HCT116 (cell line): Measurements from ENCODE around the gene TMEM115. TPM values are rescaled to one million over a fixed set of nuclear protein-coding genes. Genes with fewer than 3 reads are reported as not detected.
A peak's percentile ranks its signal among the peaks of the same experiment; 100 is the strongest.

Experiments used
- ATAC-seq: fragments of 200-7000 bp; cut with Tn5 transposase; 2 replicates; pipeline ENCODE4 v1.9.1; 2020; ENCODE audit warnings: mild to moderate bottlenecking, moderate library complexity
- BruUV-seq: library from RNA; stranded (reverse); fragments of 400-500 nt; replicated peaks from 2 replicates; lab custom pipeline; 2021; lab: Mats Ljungman, UMichigan
- CTCF ChIA-PET: fragments of 300-600 bp; sonication (Branson Sonifier 250); formaldehyde crosslinking; loops from one replicate; lab custom pipeline; 2021; ENCODE audit warnings: antibody characterized with exemption; lab: Charles Lee
- POLR2A ChIA-PET: fragments of 300-600, 350-600 bp; sonication (Branson Sonifier 250); formaldehyde crosslinking; loops from one replicate; lab custom pipeline; 2021; ENCODE audit warnings: antibody characterized with exemption; lab: Charles Lee
- RAD21 ChIA-PET, 2 experiments: fragments of 300-600 bp; sonication (Branson Sonifier 250); formaldehyde crosslinking; loops; one replicate each; lab custom pipeline; 2023; ENCODE audit warnings: low total read pairs in 2 of 2; ENCODE audit not compliant: uncharacterized antibody in 2 of 2, unreplicated experiment in 2 of 2, low non-redundant PET in 1 of 2; lab: Charles Lee
- DNase-seq: peaks from one replicate; pipeline ENCODE4 v3.0.0-alpha.2; 2010; ENCODE audit warnings: low read depth, low spot score
- H2AFZ ChIP-seq: fragments of 200-600 bp; shearing (Covaris generic), sonication (generic); 2 replicates; pipeline ENCODE4 v1.6.1; 2017; ENCODE audit warnings: low read depth, mixed run types, mixed read lengths, antibody characterized with exemption, low read length; ENCODE audit not compliant: poor library complexity, severe bottlenecking
- H3K27ac ChIP-seq: 2 replicates; pipeline ENCODE4 v1.5.1; 2012; ENCODE audit warnings: low read depth, low read length
- H3K27me3 ChIP-seq: fragments of 200-600 bp; sonication (generic); 2 replicates; pipeline ENCODE4 v1.6.1; 2016; ENCODE audit warnings: mixed run types, low read length, mixed read lengths; ENCODE audit not compliant: insufficient read depth
- H3K36me3 ChIP-seq, 2 experiments: fragments of 200-500 bp in 1 of 2; fragments of 200-600 bp in 1 of 2; sonication (Bioruptor generic) in 1 of 2; sonication (generic) in 1 of 2; 2 replicates each; pipeline versions ENCODE4 v1.5.1 to v1.6.1; 2014 to 2016; ENCODE audit warnings: low read length in 2 of 2, inconsistent platforms in 1 of 2, mixed read lengths in 1 of 2, mixed run types in 1 of 2; ENCODE audit not compliant: insufficient read depth in 2 of 2, control insufficient read depth in 1 of 2
- H3K4me1 ChIP-seq, 2 experiments: fragments of 200-600 bp in 1 of 2; sonication (generic) in 1 of 2; 2 replicates each; pipeline versions ENCODE4 v1.5.1 to v1.6.1; 2012 to 2017; ENCODE audit warnings: low read length in 2 of 2, inconsistent platforms in 1 of 2, mild to moderate bottlenecking in 1 of 2, mixed read lengths in 1 of 2, mixed run types in 1 of 2, moderate library complexity in 1 of 2; ENCODE audit not compliant: insufficient read depth in 2 of 2, control insufficient read depth in 1 of 2
- H3K4me2 ChIP-seq: fragments of 200-600 bp; sonication (generic); 2 replicates; pipeline ENCODE4 v1.6.1; 2017; ENCODE audit warnings: mixed run types, low read length, mixed read lengths
- H3K4me3 ChIP-seq, 2 experiments: fragments of 200-600 bp in 1 of 2; sonication (generic) in 1 of 2; replicated peaks in 1 of 2; 2 replicates each; pipeline ENCODE4 v1.5.1; 2011 to 2016; ENCODE audit warnings: low read length in 2 of 2, control low read depth in 1 of 2, low read depth in 1 of 2, mild to moderate bottlenecking in 1 of 2, mixed read lengths in 1 of 2, mixed run types in 1 of 2
- H3K79me2 ChIP-seq: fragments of 200-600 bp; sonication (generic); 2 replicates; pipeline ENCODE4 v1.6.1; 2017; ENCODE audit warnings: mild to moderate bottlenecking, mixed run types, low read length, moderate library complexity, mixed read lengths; ENCODE audit not compliant: insufficient read depth
- H3K9ac ChIP-seq: fragments of 200-600 bp; sonication (generic); 2 replicates; pipeline ENCODE4 v1.6.1; 2016; ENCODE audit warnings: low read length, mixed read lengths
- H3K9me2 ChIP-seq: fragments of 200-600 bp; sonication (generic), shearing (Covaris generic); 2 replicates; pipeline ENCODE4 v1.6.1; 2017; ENCODE audit warnings: mixed run types, mild to moderate bottlenecking, moderate library complexity; ENCODE audit not compliant: insufficient read depth
- H3K9me3 ChIP-seq, 2 experiments: fragments of 200-500 bp in 1 of 2; fragments of 200-600 bp in 1 of 2; sonication (Bioruptor generic) in 1 of 2; sonication (generic) in 1 of 2; 2 replicates each; pipeline ENCODE4 v1.6.1; 2014 to 2017; ENCODE audit warnings: low read length in 2 of 2, mixed read lengths in 2 of 2, inconsistent platforms in 1 of 2, low read depth in 1 of 2, mild to moderate bottlenecking in 1 of 2, mixed run types in 1 of 2, moderate library complexity in 1 of 2; ENCODE audit not compliant: control insufficient read depth in 1 of 2, insufficient read depth in 1 of 2
- H4K20me1 ChIP-seq: fragments of 200-600 bp; sonication (generic), shearing (Covaris generic); 2 replicates; pipeline ENCODE4 v1.6.1; 2017; ENCODE audit warnings: mixed run types, mild to moderate bottlenecking, moderate library complexity; ENCODE audit not compliant: insufficient read depth
- CBX3 ChIP-seq: IDR thresholded peaks from 2 replicates; pipeline ENCODE4 v1.6.1; 2012; ENCODE audit warnings: low read depth
- CEBPB ChIP-seq: IDR thresholded peaks from 2 replicates; pipeline ENCODE4 v1.6.1; 2012; ENCODE audit warnings: low read depth
- CTCF ChIP-seq, 3 experiments: fragments of 200-600 bp in 1 of 3; sonication (generic) in 1 of 3; IDR thresholded peaks in 2 of 3; conservative IDR thresholded peaks in 1 of 3; 2 replicates each; pipeline ENCODE4 v1.5.1; 2012 to 2017; ENCODE audit warnings: low read depth in 2 of 3, low read length in 2 of 3, antibody characterized with exemption in 1 of 3, borderline replicate concordance in 1 of 3, control low read depth in 1 of 3, mild to moderate bottlenecking in 1 of 3, mixed read lengths in 1 of 3, mixed run types in 1 of 3, moderate library complexity in 1 of 3; ENCODE audit not compliant: insufficient read depth in 1 of 3
- EGR1 ChIP-seq: IDR thresholded peaks from 2 replicates; pipeline ENCODE4 v1.6.1; 2012; ENCODE audit warnings: low read depth
- ELF1 ChIP-seq: IDR thresholded peaks from 2 replicates; pipeline ENCODE4 v1.6.1; 2012; ENCODE audit warnings: low read depth, borderline replicate concordance
- EZH2 ChIP-seq: fragments of 200-600 bp; sonication (generic); IDR thresholded peaks from 2 replicates; pipeline ENCODE4 v1.6.1; 2017; ENCODE audit warnings: antibody characterized with exemption, mixed run types
- EZH2phosphoT487 ChIP-seq: fragments of 200-600 bp; IDR thresholded peaks from 2 replicates; pipeline ENCODE4 v1.6.1; 2018; ENCODE audit warnings: antibody characterized with exemption, borderline replicate concordance
- FOSL1 ChIP-seq: IDR thresholded peaks from 2 replicates; pipeline ENCODE4 v1.6.1; 2012; ENCODE audit warnings: low read depth
- JUND ChIP-seq: IDR thresholded peaks from 2 replicates; pipeline ENCODE4 v1.6.1; 2012
- MAX ChIP-seq: IDR thresholded peaks from 2 replicates; pipeline ENCODE4 v1.6.1; 2012
- POLR2A ChIP-seq: IDR thresholded peaks from 2 replicates; pipeline ENCODE4 v1.7.0; 2011; ENCODE audit warnings: borderline replicate concordance; ENCODE audit not compliant: insufficient read depth, insufficient read length; ENCODE audit errors: extremely low read depth
- POLR2AphosphoS5 ChIP-seq: IDR thresholded peaks from 2 replicates; pipeline ENCODE4 v1.6.1; 2011; ENCODE audit warnings: mild to moderate bottlenecking, low read depth, low read length, moderate library complexity
- SIN3A ChIP-seq: IDR thresholded peaks from 2 replicates; pipeline ENCODE4 v1.6.1; 2012; ENCODE audit warnings: low read depth
- SRF ChIP-seq: IDR thresholded peaks from 2 replicates; pipeline ENCODE4 v1.6.1; 2012; ENCODE audit warnings: low read depth
- TCF7L2 ChIP-seq: IDR thresholded peaks from 2 replicates; pipeline ENCODE4 v1.7.0; 2011; ENCODE audit warnings: borderline replicate concordance, inconsistent platforms; ENCODE audit not compliant: insufficient read depth, insufficient read length; ENCODE audit errors: extremely low read depth
- YY1 ChIP-seq: IDR thresholded peaks from 2 replicates; pipeline ENCODE4 v1.6.1; 2011; ENCODE audit warnings: low read length, low read depth, moderate library complexity, mild to moderate bottlenecking; ENCODE audit not compliant: insufficient replicate concordance; ENCODE audit errors: extremely low read depth
- ZBTB33 ChIP-seq: IDR thresholded peaks from 2 replicates; pipeline ENCODE4 v1.6.1; 2011; ENCODE audit warnings: mild to moderate bottlenecking, low read length, moderate library complexity; ENCODE audit not compliant: insufficient replicate concordance; ENCODE audit errors: extremely low read depth
- ZFX ChIP-seq: fragments of 450-650 bp; IDR thresholded peaks from 2 replicates; pipeline ENCODE4 v1.6.1; 2017
- ZNF274 ChIP-seq: fragments of 200-500 bp; sonication (Bioruptor generic); IDR thresholded peaks from 2 replicates; pipeline ENCODE4 v1.6.1; 2014; ENCODE audit warnings: mild to moderate bottlenecking, low read depth, low read length, inconsistent platforms
- intact Hi-C: fragments of 100-400 bp; cut with micrococcal nuclease; formaldehyde crosslinking; loops from 2 replicates; pipeline ENCODE4 v1.10.0; 2022
- total RNA-seq: library from RNA; stranded (reverse); gene quantifications from one replicate; pipeline ENCODE4 v1.2.1, GENCODE V29; 2021; ENCODE audit not compliant: unreplicated experiment
- TF ChIP-seq, protein P1 (sequence below): IDR thresholded peaks from 2 replicates; pipeline ENCODE4 v1.6.1; 2012; ENCODE audit warnings: low read depth

The TMEM115 gene
- total RNA-seq, 1 experiment from 2014 or later: 24.6 TPM

DNA sequence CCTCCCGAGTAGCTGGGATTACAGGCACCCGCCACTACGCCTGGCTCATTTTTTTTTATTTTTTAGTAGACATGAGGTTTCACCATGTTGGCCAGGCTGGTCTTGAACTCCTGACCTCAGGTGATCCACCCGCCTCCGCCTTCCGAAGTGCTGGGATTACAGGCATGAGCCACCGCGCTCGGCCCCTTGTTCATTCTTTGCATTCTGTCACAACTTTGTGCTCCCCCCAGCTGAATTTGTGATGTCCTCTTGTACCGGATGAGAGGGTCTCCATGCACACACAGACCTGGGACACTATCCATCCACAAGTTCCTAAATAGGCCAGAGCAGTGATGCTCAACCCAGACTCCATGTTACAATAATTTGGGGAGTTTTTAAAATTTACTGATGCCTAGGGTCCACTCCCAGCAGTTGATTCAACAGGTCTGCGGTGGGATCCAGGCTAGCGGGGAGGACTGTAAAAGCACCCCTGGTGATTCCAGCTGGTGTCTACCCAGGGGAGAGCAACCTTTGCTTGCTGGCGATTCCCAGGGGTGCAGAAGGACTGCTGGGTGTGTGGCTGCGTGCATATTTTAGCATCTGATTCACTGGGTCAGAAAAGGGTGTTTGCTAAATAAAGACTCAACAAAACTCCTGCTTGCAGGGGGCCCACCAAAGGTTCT lies 19.7 kb downstream of the TMEM115 start:
- no TSS peak for BruUV-seq
- Histone ChIP-seq H3K9me2 (no peaks in the 10 kb centered on the region), H3K4me2 (peak overlapping the region; percentile 95), H3K9me3 (no peaks in the 10 kb centered on the region), H3K79me2 (peaks cover 47% of the 10 kb centered on the region), H3K9ac (peak overlapping the region; percentile 98), H3K36me3 (peaks cover 0 to 5% of the 10 kb centered on the region in 2 experiments; a peak in 1 of 4 replicates), H3K4me1 (peaks cover 29 to 60% of the 10 kb centered on the region in 2 experiments), H3K27ac (peak overlapping the region; percentile 82), H3K27me3 (no peaks in the 10 kb centered on the region), H4K20me1 (no peaks in the 10 kb centered on the region; the same call in 1 of the 2 replicates), H2AFZ (no peak overlapping the region), H3K4me3 (peak overlapping the region; percentile 62 to 89)
- no peak for DNase-seq
- intact Hi-C loops: no loop called here
- no peak for ATAC-seq
- ChIA-PET CTCF (no interaction called here), RAD21 (interaction anchor here in 1 of 2 experiments (0.5 kb wide), 1 partner anchor 113 kb away, joined by 4 read pairs; no protein-coding TSS in a partner anchor), POLR2A (no interaction called here)
- no peak for TF ChIP-seq CTCF (IDR thresholded peaks at IDR 0.05 in 2 of 3, conservative IDR thresholded peaks at IDR 0.05 in 1 of 3; ENCODE audit: borderline replicate concordance in 1 of 3, insufficient read depth in 1 of 3, low read depth in 2 of 3, low read length in 2 of 3)
- no peak for TF ChIP-seq SRF
- no peak for TF ChIP-seq POLR2AphosphoS5
- no peak for TF ChIP-seq ZNF274
- no peak for TF ChIP-seq EZH2
- TF ChIP-seq MAX: no peak
- no peak for TF ChIP-seq EGR1
- no peak for TF ChIP-seq ZFX
- TF ChIP-seq EZH2phosphoT487: no peak
- no peak for TF ChIP-seq CEBPB
- TF ChIP-seq YY1: no peak
- TF ChIP-seq FOSL1: no peak
- no peak for TF ChIP-seq SIN3A
- TF ChIP-seq, protein P1, sequence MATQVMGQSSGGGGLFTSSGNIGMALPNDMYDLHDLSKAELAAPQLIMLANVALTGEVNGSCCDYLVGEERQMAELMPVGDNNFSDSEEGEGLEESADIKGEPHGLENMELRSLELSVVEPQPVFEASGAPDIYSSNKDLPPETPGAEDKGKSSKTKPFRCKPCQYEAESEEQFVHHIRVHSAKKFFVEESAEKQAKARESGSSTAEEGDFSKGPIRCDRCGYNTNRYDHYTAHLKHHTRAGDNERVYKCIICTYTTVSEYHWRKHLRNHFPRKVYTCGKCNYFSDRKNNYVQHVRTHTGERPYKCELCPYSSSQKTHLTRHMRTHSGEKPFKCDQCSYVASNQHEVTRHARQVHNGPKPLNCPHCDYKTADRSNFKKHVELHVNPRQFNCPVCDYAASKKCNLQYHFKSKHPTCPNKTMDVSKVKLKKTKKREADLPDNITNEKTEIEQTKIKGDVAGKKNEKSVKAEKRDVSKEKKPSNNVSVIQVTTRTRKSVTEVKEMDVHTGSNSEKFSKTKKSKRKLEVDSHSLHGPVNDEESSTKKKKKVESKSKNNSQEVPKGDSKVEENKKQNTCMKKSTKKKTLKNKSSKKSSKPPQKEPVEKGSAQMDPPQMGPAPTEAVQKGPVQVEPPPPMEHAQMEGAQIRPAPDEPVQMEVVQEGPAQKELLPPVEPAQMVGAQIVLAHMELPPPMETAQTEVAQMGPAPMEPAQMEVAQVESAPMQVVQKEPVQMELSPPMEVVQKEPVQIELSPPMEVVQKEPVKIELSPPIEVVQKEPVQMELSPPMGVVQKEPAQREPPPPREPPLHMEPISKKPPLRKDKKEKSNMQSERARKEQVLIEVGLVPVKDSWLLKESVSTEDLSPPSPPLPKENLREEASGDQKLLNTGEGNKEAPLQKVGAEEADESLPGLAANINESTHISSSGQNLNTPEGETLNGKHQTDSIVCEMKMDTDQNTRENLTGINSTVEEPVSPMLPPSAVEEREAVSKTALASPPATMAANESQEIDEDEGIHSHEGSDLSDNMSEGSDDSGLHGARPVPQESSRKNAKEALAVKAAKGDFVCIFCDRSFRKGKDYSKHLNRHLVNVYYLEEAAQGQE: no peak
- TF ChIP-seq ELF1: no peak
- TF ChIP-seq CBX3: no peak
- no peak for TF ChIP-seq ZBTB33
- no peak for TF ChIP-seq JUND
- TF ChIP-seq TCF7L2: no peak
- TF ChIP-seq POLR2A: no peak
